HepG2 (cell line): ENCODE measurements around the gene MTA3. TPM values are rescaled to one million over a fixed set of nuclear protein-coding genes. Genes with fewer than 3 reads are reported as not detected.

Experiments used
- KDM4B ChIP-seq: sonication (generic); formaldehyde crosslinking; IDR thresholded peaks from 2 replicates; pipeline ENCODE4 v1.4.0; 2020; ENCODE audit warnings: missing genetic modification reagents
- MED13 ChIP-seq: sonication (generic); formaldehyde crosslinking; IDR thresholded peaks from 2 replicates; pipeline ENCODE4 v1.5.0; 2020; ENCODE audit warnings: missing genetic modification reagents
- MTA3 ChIP-seq: sonication (generic); formaldehyde crosslinking; IDR thresholded peaks from 2 replicates; pipeline ENCODE4 v1.4.0; 2020; ENCODE audit warnings: missing genetic modification reagents
- NCOA1 ChIP-seq: sonication (generic); formaldehyde crosslinking; IDR thresholded peaks from 2 replicates; pipeline ENCODE4 v1.9.0; 2021; ENCODE audit warnings: missing genetic modification reagents
- USF2 ChIP-seq, 2 experiments: sonication (generic) in 1 of 2; formaldehyde crosslinking in 1 of 2; IDR thresholded peaks; 2 replicates each; pipeline versions ENCODE4 v1.5.1 to v1.6.1; 2011 to 2020; ENCODE audit warnings: borderline replicate concordance in 1 of 2, low read depth in 1 of 2, low read length in 1 of 2, mild to moderate bottlenecking in 1 of 2, missing genetic modification reagents in 1 of 2, moderate library complexity in 1 of 2
- ZNF280B ChIP-seq: sonication (generic); formaldehyde crosslinking; IDR thresholded peaks from 2 replicates; pipeline ENCODE4 v1.5.0; 2020; ENCODE audit warnings: missing genetic modification reagents, mild to moderate bottlenecking, borderline replicate concordance
- ZNF691 ChIP-seq: sonication (generic); formaldehyde crosslinking; IDR thresholded peaks from 2 replicates; pipeline ENCODE4 v1.4.0; 2020; ENCODE audit warnings: missing genetic modification reagents, low read depth, mild to moderate bottlenecking, borderline replicate concordance
- polyA plus RNA-seq, 8 experiments: library from polyadenylated mRNA; depleted of rRNA in 3 of 8; stranded (reverse) in 7 of 8; unstranded in 1 of 8; fragments of >200 nt; fragmentation: Illumina TruSeq in 4 of 8; extraction: Trizol in 4 of 8; gene quantifications; 2 replicates each; pipeline versions ENCODE4 v1.2.1 to v1.2.3, GENCODE V29; 2011 to 2016; ENCODE audit warnings: low read depth in 4 of 8, missing spikeins in 1 of 8, mixed read lengths in 1 of 8; ENCODE audit not compliant: insufficient read depth in 1 of 8
- total RNA-seq, 5 experiments: library from RNA; depleted of rRNA; stranded (reverse); fragments of >200 nt; fragmentation: Illumina TruSeq; extraction: Trizol; gene quantifications; 2 replicates each; pipeline ENCODE4 v1.2.3, GENCODE V29; 2016; ENCODE audit warnings: low read depth in 1 of 5

MTA3 gene
- total and polyA plus RNA-seq, 2 of the 13 experiments (the other 11 are each of a cell fraction or from before 2014, with no cell fraction given): 48.8 to 77.8 TPM

GRCh38 chr2:42770288-42771131 lies 202.1 kb downstream of the MTA3 start (continued):
- TF ChIP-seq USF2 (IDR thresholded peaks at IDR 0.05; ENCODE audit: low read depth, low read length) (no peak), USF2 (CRISPR knock-in tag; IDR thresholded peaks at IDR 0.05; ENCODE audit: borderline replicate concordance) (no peak), MED13 (CRISPR knock-in tag) (no peak), ZNF280B (CRISPR knock-in tag) (peak; percentile 32; the same call in 1 of the 2 replicates), NCOA1 (CRISPR knock-in tag) (no peak), ZNF691 (CRISPR knock-in tag) (no peak), KDM4B (no peak), MTA3 (no peak)
